ENCODE data around the gene PPIP5K1. TPM values are rescaled to one million over a fixed set of nuclear protein-coding genes. Genes with fewer than 3 reads are reported as not detected.
"Not testable (repeated sequence)": the region's sequence is repeated elsewhere in the genome, so short reads cannot be mapped to it uniquely, and the experiment has no call there.

Gene PPIP5K1
- total RNA-seq, 3 donors from 2014 or later: 65.2 to 126 (median 87.7) TPM

DNA sequence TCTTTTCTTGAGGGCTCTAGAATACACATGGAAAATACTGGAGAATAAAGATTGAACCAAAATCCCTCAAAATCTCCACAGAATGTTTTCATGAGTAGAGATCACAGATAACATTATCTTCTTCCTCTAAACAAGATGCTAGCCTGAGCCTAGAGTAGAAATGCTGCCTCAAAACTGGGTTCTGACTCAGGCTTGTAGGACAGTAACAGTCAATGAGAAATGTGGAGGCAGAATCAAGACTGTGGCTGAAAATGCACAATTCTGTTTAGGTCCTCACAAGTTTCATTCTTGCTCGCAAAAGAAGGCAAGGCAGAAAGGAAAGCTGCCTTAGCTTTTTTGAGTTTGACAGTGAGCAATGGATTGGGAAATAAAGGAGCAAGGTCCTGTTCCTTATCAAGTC, 15.4 kb downstream of the PPIP5K1 start:
- H3K36me3 ChIP-seq (ENCODE audit: low read depth); intact Hi-C loops (cut with DNase I, micrococcal nuclease); H3K9me3 ChIP-seq; H3K4me3 ChIP-seq; DNase-seq; ATAC-seq; H3K4me1 ChIP-seq (ENCODE audit: low read depth): not testable (repeated sequence)

DNA sequence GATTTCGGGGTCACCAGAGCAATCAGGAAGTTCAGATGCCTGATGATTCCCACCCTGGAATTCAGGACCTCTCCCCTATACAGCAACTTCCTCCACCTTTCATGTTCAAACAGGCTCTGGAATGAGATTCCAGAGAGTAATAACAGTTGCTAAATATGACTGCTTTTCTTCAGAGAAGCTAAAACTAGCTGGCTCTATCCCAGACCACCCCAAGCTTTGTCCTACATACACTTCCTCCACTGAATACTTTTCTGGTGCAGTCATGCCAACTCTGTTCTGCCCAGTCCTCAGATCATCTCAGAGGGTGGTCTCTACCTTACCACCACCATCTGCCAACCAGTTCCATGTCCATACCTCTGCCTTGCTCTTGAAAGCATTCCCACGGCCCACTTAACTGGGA, 23.4 kb downstream of the PPIP5K1 start:
- H3K36me3 ChIP-seq (ENCODE audit: low read depth); ATAC-seq; intact Hi-C loops (cut with DNase I, micrococcal nuclease); H3K4me1 ChIP-seq (ENCODE audit: low read depth); H3K4me3 ChIP-seq; DNase-seq; H3K9me3 ChIP-seq: not testable (repeated sequence)

DNA sequence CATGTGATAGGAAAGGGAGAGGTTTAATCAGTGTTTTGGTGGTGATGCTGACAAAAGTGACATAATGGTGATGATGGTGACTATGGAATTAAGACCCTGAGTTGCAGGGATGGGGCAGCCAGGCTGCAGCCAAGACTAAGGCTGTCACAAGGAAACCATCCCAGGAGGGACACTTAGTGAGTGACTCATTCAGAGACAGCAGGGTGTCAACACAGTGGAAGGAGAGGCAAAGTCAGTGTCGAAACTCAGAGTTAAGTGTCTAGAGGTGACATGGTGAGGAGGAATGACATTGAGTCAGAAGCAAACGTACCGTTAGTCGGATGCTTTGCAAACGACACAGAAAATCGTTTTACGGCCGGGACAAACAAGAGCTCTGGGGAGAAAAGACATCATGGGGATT, 26.2 kb downstream of the PPIP5K1 start:
- H3K4me1 ChIP-seq (ENCODE audit: low read depth); intact Hi-C loops (cut with DNase I, micrococcal nuclease); ATAC-seq; H3K9me3 ChIP-seq; H3K36me3 ChIP-seq (ENCODE audit: low read depth); DNase-seq; H3K4me3 ChIP-seq: not testable (repeated sequence)

DNA sequence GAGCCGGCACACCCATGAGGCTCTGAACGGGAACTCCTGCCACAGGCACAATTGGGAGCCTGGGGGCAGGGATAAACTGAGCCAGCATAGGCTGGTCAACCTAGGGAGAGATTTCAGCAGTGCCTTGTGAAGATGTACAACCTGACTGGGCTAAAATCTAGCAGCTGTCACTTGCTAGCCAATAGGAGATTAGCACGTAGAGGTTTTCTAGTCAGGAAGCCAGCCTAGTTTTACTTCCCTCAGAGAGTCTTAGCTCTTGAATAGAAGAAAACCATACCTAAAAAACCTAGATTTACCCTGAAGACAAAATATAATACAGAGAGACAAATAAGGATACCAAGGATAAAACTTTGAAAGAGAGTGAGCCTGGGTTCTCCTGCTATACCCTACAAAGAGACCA, 27.3 kb downstream of the PPIP5K1 start:
- DNase-seq; H3K4me3 ChIP-seq; H3K36me3 ChIP-seq (ENCODE audit: low read depth); ATAC-seq; intact Hi-C loops (cut with DNase I, micrococcal nuclease); H3K4me1 ChIP-seq (ENCODE audit: low read depth); H3K9me3 ChIP-seq: not testable (repeated sequence)

DNA sequence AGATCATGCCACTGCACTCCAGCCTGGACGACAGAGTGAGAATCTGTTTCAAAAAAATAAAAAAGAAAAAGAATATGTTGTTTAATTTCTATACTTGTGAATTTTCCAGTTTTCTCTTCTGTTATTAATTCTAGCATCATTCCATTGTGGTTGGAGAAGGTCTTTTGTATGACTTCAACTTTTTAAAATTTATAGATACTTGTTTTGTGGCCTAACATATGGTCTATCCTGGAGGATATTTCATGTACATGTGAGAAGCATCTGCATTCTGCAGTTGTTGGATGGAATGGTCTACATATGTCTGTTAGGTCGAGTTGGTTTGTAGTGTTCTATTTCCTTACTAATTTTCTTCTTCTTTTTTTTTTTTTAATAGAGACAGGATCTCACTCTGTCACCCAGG, 37.0 kb downstream of the PPIP5K1 start:
- TF ChIP-seq, protein P1, sequence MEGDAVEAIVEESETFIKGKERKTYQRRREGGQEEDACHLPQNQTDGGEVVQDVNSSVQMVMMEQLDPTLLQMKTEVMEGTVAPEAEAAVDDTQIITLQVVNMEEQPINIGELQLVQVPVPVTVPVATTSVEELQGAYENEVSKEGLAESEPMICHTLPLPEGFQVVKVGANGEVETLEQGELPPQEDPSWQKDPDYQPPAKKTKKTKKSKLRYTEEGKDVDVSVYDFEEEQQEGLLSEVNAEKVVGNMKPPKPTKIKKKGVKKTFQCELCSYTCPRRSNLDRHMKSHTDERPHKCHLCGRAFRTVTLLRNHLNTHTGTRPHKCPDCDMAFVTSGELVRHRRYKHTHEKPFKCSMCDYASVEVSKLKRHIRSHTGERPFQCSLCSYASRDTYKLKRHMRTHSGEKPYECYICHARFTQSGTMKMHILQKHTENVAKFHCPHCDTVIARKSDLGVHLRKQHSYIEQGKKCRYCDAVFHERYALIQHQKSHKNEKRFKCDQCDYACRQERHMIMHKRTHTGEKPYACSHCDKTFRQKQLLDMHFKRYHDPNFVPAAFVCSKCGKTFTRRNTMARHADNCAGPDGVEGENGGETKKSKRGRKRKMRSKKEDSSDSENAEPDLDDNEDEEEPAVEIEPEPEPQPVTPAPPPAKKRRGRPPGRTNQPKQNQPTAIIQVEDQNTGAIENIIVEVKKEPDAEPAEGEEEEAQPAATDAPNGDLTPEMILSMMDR (IDR thresholded peaks at IDR 0.05): no peak
- H3K36me3 ChIP-seq (ENCODE audit: low read depth): no peaks in the 10 kb centered on the region
- no peak for ATAC-seq

DNA sequence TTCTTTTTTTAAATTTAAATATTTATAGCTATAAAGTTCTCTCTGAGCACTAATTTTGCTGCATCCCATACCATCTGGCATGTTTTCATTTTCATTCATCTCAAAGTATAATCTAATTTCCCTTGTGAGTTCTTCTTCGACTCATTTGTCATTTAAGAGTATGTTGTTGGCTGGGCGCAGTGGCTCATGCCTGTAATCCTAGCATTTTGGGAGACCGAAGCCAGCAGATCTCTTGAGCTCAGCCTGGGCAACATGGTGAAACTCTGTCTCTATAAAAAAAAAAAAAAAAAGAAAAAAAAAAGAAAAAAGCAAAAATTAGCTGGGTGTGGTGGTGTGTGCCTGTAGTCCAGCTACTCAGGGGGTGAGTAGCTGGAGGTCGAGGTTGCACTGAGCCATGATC, 37.8 kb downstream of the PPIP5K1 start:
- H3K36me3 ChIP-seq (ENCODE audit: low read depth): no peaks in the 10 kb centered on the region
- no peaks in the 10 kb centered on the region for H3K4me1 ChIP-seq (ENCODE audit: low read depth)
- DNase-seq: no peak
- intact Hi-C loops (cut with DNase I, micrococcal nuclease): no loop called here
- TF ChIP-seq, protein P1 (IDR thresholded peaks at IDR 0.05): no peak
- no peak for ATAC-seq
- no peak overlapping the region for H3K4me3 ChIP-seq
- no peaks in the 10 kb centered on the region for H3K9me3 ChIP-seq

More for the DNA sequence above, 37.0 kb downstream of the PPIP5K1 start:
- Histone ChIP-seq H3K4me1 (ENCODE audit: low read depth) (no peaks in the 10 kb centered on the region), H3K9me3 (no peaks in the 10 kb centered on the region), H3K4me3 (no peak overlapping the region)
- DNase-seq: no peak
- intact Hi-C loops (cut with DNase I, micrococcal nuclease): no loop called here

DNA sequence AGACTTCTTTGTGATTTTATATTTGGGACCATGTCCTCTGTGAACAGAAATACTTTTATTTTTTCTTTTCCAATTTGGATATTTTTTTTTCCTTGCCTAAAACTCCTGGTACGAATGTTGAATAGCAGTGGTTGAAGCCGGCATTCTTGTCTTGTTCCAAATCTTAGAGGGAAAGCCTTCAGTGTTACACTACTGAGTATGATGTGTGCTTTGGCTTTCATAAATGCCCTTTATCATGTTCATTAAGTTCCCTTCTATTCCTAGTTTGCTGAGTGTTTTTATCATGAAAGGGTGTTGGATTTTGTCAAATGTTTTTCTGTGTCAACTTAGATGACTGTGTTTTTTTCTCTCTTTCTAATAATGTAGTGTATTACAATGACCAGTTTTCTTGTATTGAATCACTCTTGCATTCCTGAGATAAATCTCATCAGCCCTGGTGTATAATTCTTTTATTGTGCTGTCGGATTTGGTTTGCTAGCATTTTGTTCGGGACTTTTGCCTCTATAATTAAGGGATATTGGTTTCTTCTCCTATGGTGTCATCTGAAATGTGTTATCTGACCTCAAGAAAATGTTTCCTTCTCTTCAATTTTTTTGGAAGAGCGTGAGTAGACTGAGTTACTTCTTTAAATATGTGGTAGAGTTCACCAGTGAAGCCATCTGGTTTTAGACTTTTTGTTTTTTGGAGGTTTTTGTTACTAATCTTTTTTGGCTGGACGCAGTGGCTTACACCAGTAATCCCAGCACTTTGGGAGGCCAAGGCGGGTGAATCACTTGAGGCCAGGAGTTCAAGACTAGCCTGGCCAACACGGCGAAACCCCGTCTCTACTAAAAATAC, 39.3 kb downstream of the PPIP5K1 start:
- intact Hi-C loops (cut with DNase I, micrococcal nuclease): no loop called here
- H3K4me3 ChIP-seq: no peak overlapping the region
- TF ChIP-seq, protein P1 (IDR thresholded peaks at IDR 0.05): no peak
- no peak for DNase-seq
- no peak for ATAC-seq
- H3K36me3 ChIP-seq (ENCODE audit: low read depth): no peaks in the 10 kb centered on the region
- H3K9me3 ChIP-seq: no peaks in the 10 kb centered on the region
- no peaks in the 10 kb centered on the region for H3K4me1 ChIP-seq (ENCODE audit: low read depth)

DNA sequence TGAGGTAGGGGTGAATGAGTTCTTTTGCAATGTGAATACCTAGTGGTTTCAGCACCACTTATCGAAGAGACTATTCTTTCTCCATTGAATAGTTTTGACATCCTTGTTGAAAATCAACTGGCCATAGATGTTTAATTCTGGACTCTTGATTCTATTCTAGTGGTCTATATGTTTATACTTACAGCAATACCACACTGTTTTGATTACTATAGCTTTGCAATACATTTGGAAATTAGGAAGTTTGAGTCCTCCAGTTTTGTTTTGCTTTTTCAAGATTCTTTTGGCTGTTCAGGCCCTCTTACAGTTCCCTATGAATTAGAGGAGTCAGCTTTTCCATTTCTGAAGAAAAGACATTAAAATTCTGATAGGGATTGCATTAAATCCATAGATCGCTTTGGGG, 42.5 kb downstream of the PPIP5K1 start:
- TF ChIP-seq, protein P1 (IDR thresholded peaks at IDR 0.05): no peak
- DNase-seq: no peak
- H3K9me3 ChIP-seq: no peaks in the 10 kb centered on the region
- H3K4me1 ChIP-seq (ENCODE audit: low read depth): no peaks in the 10 kb centered on the region
- no peaks in the 10 kb centered on the region for H3K36me3 ChIP-seq (ENCODE audit: low read depth)
- intact Hi-C loops (cut with DNase I, micrococcal nuclease): no loop called here
- H3K4me3 ChIP-seq: no peak overlapping the region
- ATAC-seq: no peak
